K562 (cell line): ENCODE measurements around the gene EPB41L4A. TPM values are rescaled to one million over a fixed set of nuclear protein-coding genes. Genes with fewer than 3 reads are reported as not detected.

Source experiments
- ATAC-seq: fragments of 200-7000 bp; cut with Tn5 transposase; 3 replicates; pipeline ENCODE4 v1.9.1; 2020; ENCODE audit warnings: moderate library complexity
- BruUV-seq: library from RNA; stranded (reverse); fragments of 400-500 nt; replicated peaks from 2 replicates; lab custom pipeline; 2021; lab: Mats Ljungman, UMichigan
- CTCF ChIA-PET: fragments of 300-600 bp; formaldehyde crosslinking; extraction: SDS; loops from one replicate; lab custom pipeline; 2021; ENCODE audit warnings: low intra/inter-chr PET ratio; lab: Yijun Ruan, JAX
- POLR2A ChIA-PET: fragments of 300-600, 350-650 bp; sonication (Branson Sonifier 250); formaldehyde crosslinking; extraction: SDS; loops from one replicate; lab custom pipeline; 2021; ENCODE audit warnings: antibody characterized with exemption, inconsistent platforms; lab: Yijun Ruan, JAX
- DNase-seq, 4 experiments: peaks; one replicate each; pipeline versions ENCODE4 v3.0.0 to v3.0.0-alpha.2; 2011 to 2018; ENCODE audit warnings: low spot score in 3 of 4, mixed read lengths in 3 of 4; ENCODE audit errors: extremely low read depth in 1 of 4
- FAIRE-seq: peaks from 2 replicates; lab custom pipeline; 2011; peaks lifted over from hg19 to GRCh38; lab: Jason Lieb, UNC
- H2AFZ ChIP-seq: 2 replicates; pipeline ENCODE4 v1.6.0; 2011; ENCODE audit warnings: low read depth, low read length, control low read depth, inconsistent platforms
- H3K27ac ChIP-seq: fragments of 200-600 bp; 3 replicates; pipeline ENCODE4 v1.8.0; 2011; ENCODE audit warnings: low read depth, mild to moderate bottlenecking, control low read depth, inconsistent platforms, low read length, moderate library complexity, mixed read lengths; ENCODE audit errors: extremely low read depth
- H3K27me3 ChIP-seq, 2 experiments: fragments of 300-600 bp in 1 of 2; 2 replicates in 1 of 2; 3 replicates in 1 of 2; pipeline versions ENCODE4 v1.6.0 to v1.8.0; 2011; ENCODE audit warnings: inconsistent platforms in 2 of 2, low read length in 2 of 2, mild to moderate bottlenecking in 1 of 2, mixed read lengths in 1 of 2, moderate library complexity in 1 of 2; ENCODE audit not compliant: control insufficient read depth in 2 of 2, insufficient read depth in 2 of 2
- H3K36me3 ChIP-seq: fragments of 300-600 bp; 3 replicates; pipeline ENCODE4 v1.8.0; 2011; ENCODE audit warnings: mild to moderate bottlenecking, low read length, inconsistent platforms; ENCODE audit not compliant: control insufficient read depth, insufficient read depth
- H3K4me1 ChIP-seq, 2 experiments: fragments of 200-600 bp in 1 of 2; replicated peaks in 1 of 2; 2 replicates in 1 of 2; 3 replicates in 1 of 2; pipeline versions ENCODE4 v1.5.1 to v1.8.0; 2011; ENCODE audit warnings: inconsistent platforms in 2 of 2, low read length in 2 of 2, mild to moderate bottlenecking in 1 of 2, mixed read lengths in 1 of 2, moderate library complexity in 1 of 2; ENCODE audit not compliant: control insufficient read depth in 2 of 2, insufficient read depth in 2 of 2
- H3K4me2 ChIP-seq: 2 replicates; pipeline ENCODE4 v1.6.1; 2011; ENCODE audit warnings: low read length, control low read depth, inconsistent platforms, mixed read lengths; ENCODE audit not compliant: insufficient read depth
- H3K4me3 ChIP-seq: fragments of 200-600 bp; sonication (generic), shearing (Covaris generic); 2 replicates; pipeline ENCODE4 v1.5.1; 2016; ENCODE audit warnings: control low read depth, inconsistent platforms
- H3K79me2 ChIP-seq: fragments of 200-600 bp; 3 replicates; pipeline ENCODE4 v1.8.0; 2011; ENCODE audit warnings: low read length, inconsistent platforms; ENCODE audit not compliant: control insufficient read depth, insufficient read depth
- H3K9ac ChIP-seq, 2 experiments: 2 replicates each; pipeline versions ENCODE4 v1.6.0 to v1.6.1; 2011; ENCODE audit warnings: low read depth in 2 of 2, low read length in 2 of 2, control low read depth in 1 of 2, inconsistent platforms in 1 of 2, mild to moderate bottlenecking in 1 of 2, mixed read lengths in 1 of 2; ENCODE audit not compliant: insufficient read depth in 1 of 2
- H3K9me1 ChIP-seq: one replicate; pipeline ENCODE4 v1.6.0; 2011; ENCODE audit warnings: inconsistent platforms, mild to moderate bottlenecking, low read length, moderate library complexity; ENCODE audit not compliant: control insufficient read depth, insufficient read depth
- H3K9me3 ChIP-seq: replicated peaks from 2 replicates; pipeline ENCODE4 v1.5.1; 2011; ENCODE audit warnings: low read depth, low read length, inconsistent platforms; ENCODE audit not compliant: control insufficient read depth, insufficient read depth
- H4K20me1 ChIP-seq: replicated peaks from 2 replicates; pipeline ENCODE4 v1.6.1; 2011; ENCODE audit warnings: low read length, inconsistent platforms, mixed read lengths; ENCODE audit not compliant: control insufficient read depth, insufficient read depth
- EZH2 ChIP-seq: IDR thresholded peaks from 2 replicates; pipeline ENCODE4 v1.6.1; 2012; ENCODE audit warnings: low read depth, mild to moderate bottlenecking, inconsistent platforms, low read length, borderline replicate concordance
- HINFP ChIP-seq: fragments of 450-650 bp; conservative IDR thresholded peaks from 2 replicates; pipeline ENCODE4 v1.6.1; 2016; ENCODE audit warnings: missing genetic modification characterization, low read depth, mild to moderate bottlenecking, control low read depth, missing compliant biosample characterization
- MCM3 ChIP-seq: fragments of 450-650 bp; IDR thresholded peaks from 2 replicates; pipeline ENCODE4 v1.6.1; 2016
- ZNF407 ChIP-seq: fragments of 450-650 bp; IDR thresholded peaks from 2 replicates; pipeline ENCODE4 v1.6.1; 2016; ENCODE audit warnings: low read depth
- WGBS: fragments of 100-300 bp; shearing (Covaris generic); methylation state at CpG from one replicate; pipeline ENCODE4 v1.1.6; 2016; ENCODE audit warnings: low coverage, mixed read lengths; ENCODE audit not compliant: insufficient coverage; ENCODE audit errors: missing lambda C conversion rate; 5-methylcytosine and 5-hydroxymethylcytosine counted together
- in situ Hi-C: fragments of 300-500 bp; cut with MboI; formaldehyde crosslinking; loops from 4 replicates; pipeline ENCODE4 v1.15.0; 2018; ENCODE audit warnings: inconsistent platforms, mixed read lengths
- intact Hi-C: fragments of 100-400 bp; cut with micrococcal nuclease; formaldehyde crosslinking; loops from 2 replicates; pipeline ENCODE4 v1.14.2; 2022
- polyA plus RNA-seq, 8 experiments: library from polyadenylated mRNA; depleted of rRNA in 4 of 8; stranded (reverse) in 5 of 8; unstranded in 3 of 8; fragments of >200 nt; fragmentation: Nextera tagmentation in 2 of 8; fragmentation: Illumina TruSeq in 1 of 8; extraction: Ambion mirVana in 2 of 8; extraction: Trizol in 1 of 8; gene quantifications; 2 replicates each; pipeline versions ENCODE4 v1.2.1 to v1.2.3, GENCODE V29; 2011 to 2014; ENCODE audit warnings: inconsistent platforms in 1 of 8, missing spikeins in 1 of 8
- total RNA-seq, 7 experiments: library from RNA; depleted of rRNA in 6 of 7; stranded (reverse); fragments of >200 nt in 6 of 7; fragmentation: Illumina TruSeq in 2 of 7; extraction: Trizol in 2 of 7; gene quantifications; 2 replicates each; pipeline versions ENCODE4 v1.2.1 to v1.2.3, GENCODE V29; 2011 to 2021; ENCODE audit warnings: low replicate concordance in 1 of 7
- TF ChIP-seq, protein P1 (sequence below): fragments of 250-450 bp; sonication (Bioruptor Pico); IDR thresholded peaks from 2 replicates; pipeline ENCODE4 v1.9.0; 2021; ENCODE audit warnings: mild to moderate bottlenecking

Gene EPB41L4A
- total and polyA plus RNA-seq, 9 of the 15 experiments (the other 6 are each of a cell fraction or from before 2014, with no cell fraction given), result 0.04 to 0.35 (median 0.12) TPM; not detected in 3

GRCh38 chr5:112192072-112192471, 227.0 kb downstream of the EPB41L4A start:
- TF ChIP-seq HINFP (tag), result no peak
- 0 out of 2 replicates have a peak, but pooled peaks have one; percentile 16 for TF ChIP-seq MCM3
- TF ChIP-seq, all 486 proteins: peak for 1
- Histone ChIP-seq H3K9me1 (no peaks in the 10 kb centered on the region), H3K4me1 (no peaks in the 10 kb centered on the region), H4K20me1 (no peaks in the 10 kb centered on the region), H3K4me2 (no peak overlapping the region), H2AFZ (no peak overlapping the region), H3K9ac (no peak overlapping the region), H3K27me3 (peaks cover 14 to 21% of the 10 kb centered on the region in 2 experiments; a peak in 4 of 5 replicates), H3K36me3 (no peaks in the 10 kb centered on the region), H3K9me3 (no peaks in the 10 kb centered on the region), H3K4me3 (no peak overlapping the region), H3K79me2 (no peaks in the 10 kb centered on the region), H3K27ac (no peak overlapping the region)
- CTCF ChIA-PET, result interaction anchor here (0.6 kb wide), 1 partner anchor 661 kb away, joined by 4 read pairs; no protein-coding TSS in a partner anchor
- no TSS peak for BruUV-seq
- intact Hi-C loops, result no loop called here
- in situ Hi-C loops, result no loop called here
- ATAC-seq (peak; percentile 61), DNase-seq (no peak), FAIRE-seq (no peak)
- 10% methylated on average over 4 of the region's 4 CpGs for WGBS
- POLR2A ChIA-PET, result no interaction called here

DNA sequence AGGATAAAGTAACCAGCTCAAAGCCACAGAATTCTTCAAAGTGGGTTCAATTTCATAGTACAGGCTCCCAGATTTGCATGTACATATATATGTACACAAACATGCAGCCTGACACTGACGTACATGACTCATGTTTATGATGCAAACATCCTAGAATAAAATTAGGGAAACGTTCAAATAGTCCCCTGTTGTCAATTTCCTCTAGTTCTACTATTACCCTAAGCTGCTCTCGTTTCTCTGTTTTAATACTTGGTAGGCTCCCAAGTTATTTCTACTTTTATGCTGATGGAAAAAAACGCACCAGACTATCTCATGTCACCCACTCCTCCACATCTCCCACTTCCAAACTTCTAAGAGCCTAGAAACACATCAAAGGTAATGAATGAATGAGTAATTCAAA, 229.7 kb downstream of the EPB41L4A start:
- ChIA-PET CTCF (no interaction called here), POLR2A (interaction anchor here (0.6 kb wide), 1 partner anchor 732 kb away, joined by 3 read pairs; no protein-coding TSS in a partner anchor)
- H4K20me1 ChIP-seq, result no peaks in the 10 kb centered on the region
- no peak overlapping the region for H2AFZ ChIP-seq
- H3K9me1 ChIP-seq, result no peaks in the 10 kb centered on the region
- no peaks in the 10 kb centered on the region for H3K9me3 ChIP-seq
- FAIRE-seq (no peak), ATAC-seq (no peak), DNase-seq (no peak)
- 2% methylated on average over 4 of the region's 4 CpGs for WGBS
- H3K36me3 ChIP-seq, result no peaks in the 10 kb centered on the region
- H3K27ac ChIP-seq, result no peak overlapping the region
- peaks cover 2 to 20% of the 10 kb centered on the region in 2 experiments; a peak in 4 of 5 replicates for H3K27me3 ChIP-seq
- no TSS peak for BruUV-seq
- H3K79me2 ChIP-seq, result no peaks in the 10 kb centered on the region
- no peak overlapping the region for H3K9ac ChIP-seq
- H3K4me2 ChIP-seq, result no peak overlapping the region
- no peak overlapping the region for H3K4me3 ChIP-seq
- intact Hi-C loops, result no loop called here
- in situ Hi-C loops, result no loop called here
- H3K4me1 ChIP-seq, result no peaks in the 10 kb centered on the region
- TF ChIP-seq, protein P1, sequence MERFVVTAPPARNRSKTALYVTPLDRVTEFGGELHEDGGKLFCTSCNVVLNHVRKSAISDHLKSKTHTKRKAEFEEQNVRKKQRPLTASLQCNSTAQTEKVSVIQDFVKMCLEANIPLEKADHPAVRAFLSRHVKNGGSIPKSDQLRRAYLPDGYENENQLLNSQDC (CRISPR knock-in tag), result no peak
- TF ChIP-seq EZH2 (no peak), ZNF407 (no peak)
